SK-N-SH (cell line): ENCODE results near the gene EVC. TPM values are rescaled to one million over a fixed set of nuclear protein-coding genes. Genes with fewer than 3 reads are reported as not detected.
"Not testable (repeated sequence)": the region's sequence is repeated elsewhere in the genome, so short reads cannot be mapped to it uniquely, and the experiment has no call there.

Source experiments
- CTCF ChIA-PET: fragments of 300-600, 350-600 bp; formaldehyde crosslinking; extraction: SDS; loops from one replicate; lab custom pipeline; 2021; lab: Yijun Ruan, JAX
- POLR2A ChIA-PET: fragments of 350-600 bp; sonication (Branson Sonifier 250); formaldehyde crosslinking; extraction: SDS; loops from one replicate; lab custom pipeline; 2020; ENCODE audit warnings: antibody characterized with exemption, inconsistent platforms; lab: Yijun Ruan, JAX
- DNase-seq: peaks from one replicate; pipeline ENCODE4 v3.0.0; 2012
- H2AFZ ChIP-seq: fragments of 200-600 bp; sonication (generic); 2 replicates; pipeline ENCODE4 v1.8.1; 2016; ENCODE audit warnings: antibody characterized with exemption, mild to moderate bottlenecking, low read depth
- H3F3A ChIP-seq: fragments of 200-600 bp; sonication (generic); replicated peaks from 2 replicates; pipeline ENCODE3; 2016; ENCODE audit warnings: antibody characterized with exemption, mild to moderate bottlenecking; ENCODE audit not compliant: insufficient read depth
- H3K27ac ChIP-seq, 2 experiments: fragments of 200-500 bp in 1 of 2; fragments of 200-600 bp in 1 of 2; sonication (Bioruptor generic) in 1 of 2; sonication (generic), shearing (Covaris generic) in 1 of 2; 2 replicates each; pipeline versions ENCODE4 v1.5.1 to v1.6.1; 2014 to 2016; ENCODE audit warnings: low read depth in 2 of 2, inconsistent platforms in 1 of 2, low read length in 1 of 2, mild to moderate bottlenecking in 1 of 2, mixed read lengths in 1 of 2
- H3K27me3 ChIP-seq: fragments of 200-600 bp; sonication (generic), shearing (Covaris generic); 2 replicates; pipeline ENCODE4 v1.6.1; 2016; ENCODE audit warnings: mixed run types; ENCODE audit not compliant: insufficient read depth
- H3K36me3 ChIP-seq, 2 experiments: fragments of 200-500 bp in 1 of 2; fragments of 200-600 bp in 1 of 2; sonication (Bioruptor generic) in 1 of 2; sonication (generic) in 1 of 2; replicated peaks in 1 of 2; 2 replicates each; pipeline versions ENCODE3 to v1.5.1; 2014 to 2016; ENCODE audit warnings: low read length in 1 of 2, mild to moderate bottlenecking in 1 of 2; ENCODE audit not compliant: insufficient read depth in 2 of 2, control insufficient read depth in 1 of 2
- H3K4me1 ChIP-seq, 2 experiments: fragments of 200-500 bp in 1 of 2; fragments of 200-600 bp in 1 of 2; sonication (Bioruptor generic) in 1 of 2; sonication (generic), shearing (Covaris generic) in 1 of 2; 2 replicates each; pipeline versions ENCODE4 v1.5.1 to v1.6.1; 2014 to 2016; ENCODE audit warnings: low read depth in 1 of 2, low read length in 1 of 2, mixed run types in 1 of 2; ENCODE audit not compliant: insufficient read depth in 2 of 2, control insufficient read depth in 1 of 2
- H3K4me2 ChIP-seq: fragments of 200-600 bp; sonication (generic), shearing (Covaris generic); 2 replicates; pipeline ENCODE4 v1.6.1; 2017; ENCODE audit warnings: mixed run types
- H3K4me3 ChIP-seq, 2 experiments: fragments of 200-500 bp in 1 of 2; fragments of 200-600 bp in 1 of 2; sonication (Bioruptor generic) in 1 of 2; sonication (generic), shearing (Covaris generic) in 1 of 2; 2 replicates each; pipeline versions ENCODE4 v1.5.1 to v1.8.1; 2014 to 2016; ENCODE audit warnings: low read depth in 2 of 2, inconsistent platforms in 1 of 2, low read length in 1 of 2, mild to moderate bottlenecking in 1 of 2, mixed read lengths in 1 of 2, moderate library complexity in 1 of 2
- H3K79me2 ChIP-seq: fragments of 200-600 bp; sonication (generic); 2 replicates; pipeline ENCODE4 v1.8.1; 2017; ENCODE audit warnings: mild to moderate bottlenecking; ENCODE audit not compliant: insufficient read depth
- H3K9ac ChIP-seq: fragments of 200-600 bp; sonication (generic); 2 replicates; pipeline ENCODE4 v1.6.1; 2017; ENCODE audit warnings: mixed run types
- H3K9me2 ChIP-seq: fragments of 200-600 bp; sonication (generic); 2 replicates; pipeline ENCODE4 v1.6.1; 2017; ENCODE audit warnings: mixed run types
- H3K9me3 ChIP-seq: fragments of 200-600 bp; sonication (generic); 2 replicates; pipeline ENCODE4 v1.6.1; 2017; ENCODE audit warnings: mixed run types, mild to moderate bottlenecking, moderate library complexity
- H4K20me1 ChIP-seq: fragments of 200-600 bp; sonication (generic); 2 replicates; pipeline ENCODE4 v1.6.1; 2017; ENCODE audit warnings: mild to moderate bottlenecking, mixed run types; ENCODE audit not compliant: insufficient read depth
- ELF1 ChIP-seq: IDR thresholded peaks from 2 replicates; pipeline ENCODE4 v1.4.0; 2012
- EZH2phosphoT487 ChIP-seq: fragments of 200-600 bp; sonication (generic); IDR thresholded peaks from 2 replicates; pipeline ENCODE4 v1.6.1; 2017; ENCODE audit warnings: low read depth, mixed run types, mild to moderate bottlenecking, antibody characterized with exemption, moderate library complexity, borderline replicate concordance
- FOXJ3 ChIP-seq: sonication (generic); formaldehyde crosslinking; IDR thresholded peaks from 2 replicates; pipeline ENCODE4 v1.5.1; 2020; ENCODE audit warnings: mild to moderate bottlenecking, missing genetic modification reagents
- FOXM1 ChIP-seq: IDR thresholded peaks from 2 replicates; pipeline ENCODE4 v1.4.0; 2012; ENCODE audit warnings: low read depth, mild to moderate bottlenecking
- GABPA ChIP-seq: IDR thresholded peaks from 2 replicates; pipeline ENCODE4 v1.4.0; 2012; ENCODE audit warnings: low read depth, mild to moderate bottlenecking
- MEF2A ChIP-seq: IDR thresholded peaks from 2 replicates; pipeline ENCODE4 v1.4.0; 2012; ENCODE audit warnings: low read depth, borderline replicate concordance
- MXI1 ChIP-seq: IDR thresholded peaks from 2 replicates; pipeline ENCODE4 v1.6.1; 2012; ENCODE audit warnings: mild to moderate bottlenecking, low read depth, low read length, improper control_type of control experiment
- NRF1 ChIP-seq: IDR thresholded peaks from 2 replicates; pipeline ENCODE4 v1.6.1; 2012; ENCODE audit warnings: low read depth, mild to moderate bottlenecking, low read length
- RCOR1 ChIP-seq: fragments of 150-350 bp; IDR thresholded peaks from 2 replicates; pipeline ENCODE4 v1.6.1; 2017; ENCODE audit warnings: antibody characterized with exemption, low read length
- SMC3 ChIP-seq: IDR thresholded peaks from 2 replicates; pipeline ENCODE4 v1.6.1; 2012; ENCODE audit warnings: low read depth, low read length, improper control_type of control experiment
- TCF12 ChIP-seq: IDR thresholded peaks from 2 replicates; pipeline ENCODE4 v1.4.0; 2012
- WGBS: methylation state at CpG from one replicate; pipeline ENCODE4 v1.1.6; 2017; ENCODE audit warnings: low lambda C conversion rate; 5-methylcytosine and 5-hydroxymethylcytosine counted together
- polyA plus RNA-seq, 3 experiments: library from polyadenylated mRNA; depleted of rRNA; stranded (reverse); fragments of >200 nt; gene quantifications; 2 replicates each; pipeline ENCODE4 v1.2.3, GENCODE V29; 2012
- TF ChIP-seq, protein P1 (sequence below): fragments of 150-350 bp; IDR thresholded peaks from 2 replicates; pipeline ENCODE4 v1.6.1; 2016; ENCODE audit warnings: mild to moderate bottlenecking, low read depth, low read length
- TF ChIP-seq, protein P2 (sequence below): IDR thresholded peaks from 2 replicates; pipeline ENCODE4 v1.4.0; 2012; ENCODE audit warnings: low read depth
- TF ChIP-seq, protein P3 (sequence below): fragments of 200-600 bp; sonication (generic); IDR thresholded peaks from 2 replicates; pipeline ENCODE4 v1.6.1; 2017; ENCODE audit warnings: antibody characterized with exemption, mild to moderate bottlenecking, moderate library complexity
- TF ChIP-seq, protein P4 (sequence below): IDR thresholded peaks from 2 replicates; pipeline ENCODE4; 2012
- TF ChIP-seq, protein P5 (sequence below): IDR thresholded peaks from 2 replicates; pipeline ENCODE4 v1.4.0; 2012; ENCODE audit warnings: low read depth, borderline replicate concordance

EVC gene
- polyA plus RNA-seq, 1 of the 3 experiments (the other 2 are of a cell fraction) = 3.8 TPM

DNA sequence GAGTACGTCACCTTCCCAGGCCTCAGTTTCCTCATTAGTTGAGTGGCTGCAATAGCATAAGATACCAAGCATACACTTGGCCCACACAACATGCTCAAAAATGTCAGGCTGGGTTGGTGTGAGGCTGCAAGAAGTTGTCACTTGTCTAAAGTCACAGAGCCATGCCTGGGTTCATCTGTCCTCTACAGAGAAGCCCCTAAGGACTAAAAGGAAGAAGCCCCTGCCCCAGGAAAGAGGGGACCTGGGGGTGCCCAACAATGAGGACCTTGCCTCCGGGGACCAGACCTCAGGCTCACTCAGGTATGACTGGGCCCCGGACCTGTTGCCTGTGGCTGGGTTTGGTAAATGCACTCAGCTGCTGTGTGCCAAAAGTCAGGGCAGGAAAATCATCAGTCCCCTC lies 99.2 kb downstream of the EVC start (continued):
- TF ChIP-seq TCF12 = no peak

DNA sequence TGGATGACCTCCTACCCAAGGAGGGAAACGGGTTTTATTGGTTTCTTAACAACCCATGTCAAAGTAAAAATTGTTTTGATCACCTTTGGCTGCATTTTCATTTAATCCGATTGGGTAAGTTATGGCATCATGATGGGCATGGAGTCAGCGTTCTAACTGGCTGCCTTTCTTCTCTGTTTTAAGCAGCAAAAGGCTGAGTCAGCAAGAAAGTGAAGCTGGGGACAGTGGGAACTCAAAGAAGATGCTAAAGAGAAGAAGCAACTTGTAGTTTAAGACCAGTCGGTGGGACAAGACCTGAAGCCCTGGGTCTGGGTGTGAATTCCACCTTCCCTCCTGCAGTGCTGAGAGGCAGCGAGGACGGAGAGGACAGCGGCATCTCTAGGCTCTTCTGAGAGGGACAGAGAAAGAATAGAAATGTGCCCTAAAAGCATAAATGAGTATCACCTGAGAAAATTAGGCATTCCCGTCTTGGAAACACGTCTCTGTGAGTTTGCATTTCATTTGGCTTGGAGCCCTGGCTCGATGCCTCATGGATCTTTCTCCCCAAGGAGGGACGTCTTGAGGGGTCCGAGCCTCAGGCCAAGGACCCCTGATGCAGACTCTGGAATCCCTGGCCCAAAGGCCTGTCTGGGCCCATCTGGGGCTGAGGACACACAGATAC lies 99.9 kb downstream of the EVC start:
- peaks cover 10 to 45% of the 10 kb centered on the region in 2 experiments for H3K36me3 ChIP-seq

DNA sequence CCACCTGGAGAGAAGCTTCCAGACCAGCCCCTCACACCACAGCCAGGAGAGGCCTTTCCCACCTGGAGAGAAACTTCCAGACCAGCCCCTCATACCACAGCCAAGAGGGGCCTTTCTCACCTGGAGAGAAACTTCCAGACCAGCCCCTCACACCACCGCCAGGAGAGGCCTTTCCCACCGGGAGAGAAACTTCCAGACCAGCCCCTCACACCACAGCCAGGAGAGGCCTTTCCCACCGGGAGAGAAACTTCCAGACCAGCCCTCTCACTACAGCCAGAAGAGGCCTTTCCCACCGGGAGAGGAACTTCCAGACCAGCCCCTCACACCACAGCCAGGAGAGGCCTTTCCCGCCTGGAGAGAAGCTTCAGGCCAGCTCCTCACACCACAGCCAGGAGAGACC lies 101.1 kb downstream of the EVC start:
- H2AFZ ChIP-seq, H3K27me3 ChIP-seq, H3K9me2 ChIP-seq, POLR2A ChIA-PET, H3K4me3 ChIP-seq, DNase-seq, H3K4me2 ChIP-seq, H3K27ac ChIP-seq, H3K79me2 ChIP-seq, H3F3A ChIP-seq, H3K9ac ChIP-seq, H4K20me1 ChIP-seq, H3K9me3 ChIP-seq: not testable (repeated sequence)
- peaks cover 0 to 11% of the 10 kb centered on the region in 2 experiments; a peak in 1 of 4 replicates for H3K4me1 ChIP-seq
- WGBS = 100% methylated on average over 4 of the region's 5 CpGs
- peaks cover 4 to 48% of the 10 kb centered on the region in 2 experiments for H3K36me3 ChIP-seq
- CTCF ChIA-PET = interaction anchor here (1.1 to 3.0 kb wide), 8 partner anchors 11 to 761 kb away, joined by 3 to 32 read pairs (median 5); partner anchors contain the start of gene STK32B

More for the DNA sequence above, 99.9 kb downstream of the EVC start:
- no peak overlapping the region; a peak in 1 of 4 replicates for H3K4me3 ChIP-seq
- ChIA-PET CTCF (interaction anchor here (0.8 to 1.0 kb wide), 2 partner anchors 10 to 12 kb away, joined by 3 read pairs; no protein-coding TSS in a partner anchor), POLR2A (no interaction called here)
- H3F3A ChIP-seq = no peaks in the 10 kb centered on the region
- no peaks in the 10 kb centered on the region for H3K9me3 ChIP-seq
- no peak overlapping the region for H2AFZ ChIP-seq
- DNase-seq = no peak
- H3K9ac ChIP-seq = no peak overlapping the region
- no peaks in the 10 kb centered on the region for H3K27me3 ChIP-seq
- 89% methylated on average over 11 of the region's 12 CpGs for WGBS
- no peak overlapping the region for H3K27ac ChIP-seq
- no peaks in the 10 kb centered on the region for H3K9me2 ChIP-seq
- H4K20me1 ChIP-seq = no peaks in the 10 kb centered on the region
- no peak overlapping the region for H3K4me2 ChIP-seq
- H3K79me2 ChIP-seq = no peaks in the 10 kb centered on the region
- no peak for TF ChIP-seq NRF1
- TF ChIP-seq, protein P1, sequence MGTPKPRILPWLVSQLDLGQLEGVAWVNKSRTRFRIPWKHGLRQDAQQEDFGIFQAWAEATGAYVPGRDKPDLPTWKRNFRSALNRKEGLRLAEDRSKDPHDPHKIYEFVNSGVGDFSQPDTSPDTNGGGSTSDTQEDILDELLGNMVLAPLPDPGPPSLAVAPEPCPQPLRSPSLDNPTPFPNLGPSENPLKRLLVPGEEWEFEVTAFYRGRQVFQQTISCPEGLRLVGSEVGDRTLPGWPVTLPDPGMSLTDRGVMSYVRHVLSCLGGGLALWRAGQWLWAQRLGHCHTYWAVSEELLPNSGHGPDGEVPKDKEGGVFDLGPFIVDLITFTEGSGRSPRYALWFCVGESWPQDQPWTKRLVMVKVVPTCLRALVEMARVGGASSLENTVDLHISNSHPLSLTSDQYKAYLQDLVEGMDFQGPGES = no peak
- no peak for TF ChIP-seq GABPA
- no peak for TF ChIP-seq ELF1
- TF ChIP-seq, protein P2, sequence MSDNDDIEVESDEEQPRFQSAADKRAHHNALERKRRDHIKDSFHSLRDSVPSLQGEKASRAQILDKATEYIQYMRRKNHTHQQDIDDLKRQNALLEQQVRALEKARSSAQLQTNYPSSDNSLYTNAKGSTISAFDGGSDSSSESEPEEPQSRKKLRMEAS = no peak
- TF ChIP-seq, protein P3, sequence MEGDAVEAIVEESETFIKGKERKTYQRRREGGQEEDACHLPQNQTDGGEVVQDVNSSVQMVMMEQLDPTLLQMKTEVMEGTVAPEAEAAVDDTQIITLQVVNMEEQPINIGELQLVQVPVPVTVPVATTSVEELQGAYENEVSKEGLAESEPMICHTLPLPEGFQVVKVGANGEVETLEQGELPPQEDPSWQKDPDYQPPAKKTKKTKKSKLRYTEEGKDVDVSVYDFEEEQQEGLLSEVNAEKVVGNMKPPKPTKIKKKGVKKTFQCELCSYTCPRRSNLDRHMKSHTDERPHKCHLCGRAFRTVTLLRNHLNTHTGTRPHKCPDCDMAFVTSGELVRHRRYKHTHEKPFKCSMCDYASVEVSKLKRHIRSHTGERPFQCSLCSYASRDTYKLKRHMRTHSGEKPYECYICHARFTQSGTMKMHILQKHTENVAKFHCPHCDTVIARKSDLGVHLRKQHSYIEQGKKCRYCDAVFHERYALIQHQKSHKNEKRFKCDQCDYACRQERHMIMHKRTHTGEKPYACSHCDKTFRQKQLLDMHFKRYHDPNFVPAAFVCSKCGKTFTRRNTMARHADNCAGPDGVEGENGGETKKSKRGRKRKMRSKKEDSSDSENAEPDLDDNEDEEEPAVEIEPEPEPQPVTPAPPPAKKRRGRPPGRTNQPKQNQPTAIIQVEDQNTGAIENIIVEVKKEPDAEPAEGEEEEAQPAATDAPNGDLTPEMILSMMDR = no peak
- TF ChIP-seq MEF2A = no peak
- no peak for TF ChIP-seq SMC3
- TF ChIP-seq RCOR1 = no peak
- TF ChIP-seq, protein P4, sequence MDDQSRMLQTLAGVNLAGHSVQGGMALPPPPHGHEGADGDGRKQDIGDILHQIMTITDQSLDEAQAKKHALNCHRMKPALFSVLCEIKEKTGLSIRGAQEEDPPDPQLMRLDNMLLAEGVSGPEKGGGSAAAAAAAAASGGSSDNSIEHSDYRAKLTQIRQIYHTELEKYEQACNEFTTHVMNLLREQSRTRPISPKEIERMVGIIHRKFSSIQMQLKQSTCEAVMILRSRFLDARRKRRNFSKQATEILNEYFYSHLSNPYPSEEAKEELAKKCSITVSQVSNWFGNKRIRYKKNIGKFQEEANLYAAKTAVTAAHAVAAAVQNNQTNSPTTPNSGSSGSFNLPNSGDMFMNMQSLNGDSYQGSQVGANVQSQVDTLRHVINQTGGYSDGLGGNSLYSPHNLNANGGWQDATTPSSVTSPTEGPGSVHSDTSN = no peak
- no peak for TF ChIP-seq MXI1
- TF ChIP-seq, protein P5, sequence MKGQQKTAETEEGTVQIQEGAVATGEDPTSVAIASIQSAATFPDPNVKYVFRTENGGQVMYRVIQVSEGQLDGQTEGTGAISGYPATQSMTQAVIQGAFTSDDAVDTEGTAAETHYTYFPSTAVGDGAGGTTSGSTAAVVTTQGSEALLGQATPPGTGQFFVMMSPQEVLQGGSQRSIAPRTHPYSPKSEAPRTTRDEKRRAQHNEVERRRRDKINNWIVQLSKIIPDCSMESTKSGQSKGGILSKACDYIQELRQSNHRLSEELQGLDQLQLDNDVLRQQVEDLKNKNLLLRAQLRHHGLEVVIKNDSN = no peak
- no peak for TF ChIP-seq FOXM1
- TF ChIP-seq EZH2phosphoT487 = no peak
- TF ChIP-seq FOXJ3 = no peak
- peaks cover 0 to 11% of the 10 kb centered on the region in 2 experiments; a peak in 1 of 4 replicates for H3K4me1 ChIP-seq
